Prostate gland (tissue), 2 donors: ENCODE results near the gene DCST2.

ENCODE experiments used
- POLR2A ChIP-seq: fragments of 450-650 bp; IDR thresholded peaks from one replicate; pipeline ENCODE4 v1.6.1; 2016; ENCODE audit warnings: antibody characterized with exemption, mild to moderate bottlenecking
- TF ChIP-seq, protein P1 (sequence below), 4 experiments: fragments of 200-600 bp in 2 of 4; fragments of 450-650 bp in 2 of 4; sonication (generic) in 2 of 4; IDR thresholded peaks; 1 replicate in 3 of 4; 2 replicates in 1 of 4; pipeline ENCODE4 v1.5.1; 2016 to 2019; ENCODE audit warnings: antibody characterized with exemption in 4 of 4, mild to moderate bottlenecking in 2 of 4, moderate library complexity in 2 of 4

DNA sequence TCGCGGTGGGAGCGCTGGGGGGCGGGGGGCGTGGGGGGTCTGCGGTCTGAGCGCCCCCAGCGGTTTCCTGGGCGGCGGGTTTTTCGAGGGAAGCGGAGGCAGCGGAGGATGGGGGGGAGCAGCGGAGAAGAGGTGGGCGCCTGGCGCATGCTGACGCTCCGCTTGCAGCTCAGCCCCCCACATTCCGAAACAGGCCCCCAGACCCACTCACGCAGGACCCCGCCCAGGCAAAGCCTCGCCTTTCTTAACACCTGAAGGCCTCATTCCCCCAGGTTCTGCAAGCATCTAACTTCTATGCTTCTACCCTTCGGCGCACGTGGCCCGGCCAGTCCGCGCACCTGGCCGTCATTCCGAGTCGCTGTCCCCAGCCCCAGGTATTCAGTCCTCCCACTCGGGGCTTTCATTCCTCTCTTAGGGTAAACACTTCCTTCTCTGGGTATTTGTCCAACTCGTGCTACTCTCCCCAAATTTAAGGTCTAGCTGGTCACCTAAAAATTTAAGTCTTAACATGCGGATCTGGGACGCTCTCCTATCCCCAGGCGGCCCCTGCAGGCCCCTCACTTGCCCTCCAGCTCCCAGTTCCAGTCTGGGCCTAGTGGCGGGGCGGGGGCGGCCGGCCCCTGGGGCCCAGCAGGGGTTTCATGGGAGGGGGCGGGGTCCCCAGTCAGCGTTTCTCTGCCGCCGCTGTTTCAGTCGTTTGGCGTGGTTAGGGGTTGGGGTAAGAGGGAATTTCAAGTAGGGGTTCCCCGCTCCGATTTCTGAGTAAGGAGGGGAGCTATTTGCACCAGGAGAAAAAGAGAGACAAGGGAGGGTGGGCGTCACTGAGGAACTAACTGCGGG is 33.8 kb downstream of the DCST2 start:
- TF ChIP-seq, protein P1, sequence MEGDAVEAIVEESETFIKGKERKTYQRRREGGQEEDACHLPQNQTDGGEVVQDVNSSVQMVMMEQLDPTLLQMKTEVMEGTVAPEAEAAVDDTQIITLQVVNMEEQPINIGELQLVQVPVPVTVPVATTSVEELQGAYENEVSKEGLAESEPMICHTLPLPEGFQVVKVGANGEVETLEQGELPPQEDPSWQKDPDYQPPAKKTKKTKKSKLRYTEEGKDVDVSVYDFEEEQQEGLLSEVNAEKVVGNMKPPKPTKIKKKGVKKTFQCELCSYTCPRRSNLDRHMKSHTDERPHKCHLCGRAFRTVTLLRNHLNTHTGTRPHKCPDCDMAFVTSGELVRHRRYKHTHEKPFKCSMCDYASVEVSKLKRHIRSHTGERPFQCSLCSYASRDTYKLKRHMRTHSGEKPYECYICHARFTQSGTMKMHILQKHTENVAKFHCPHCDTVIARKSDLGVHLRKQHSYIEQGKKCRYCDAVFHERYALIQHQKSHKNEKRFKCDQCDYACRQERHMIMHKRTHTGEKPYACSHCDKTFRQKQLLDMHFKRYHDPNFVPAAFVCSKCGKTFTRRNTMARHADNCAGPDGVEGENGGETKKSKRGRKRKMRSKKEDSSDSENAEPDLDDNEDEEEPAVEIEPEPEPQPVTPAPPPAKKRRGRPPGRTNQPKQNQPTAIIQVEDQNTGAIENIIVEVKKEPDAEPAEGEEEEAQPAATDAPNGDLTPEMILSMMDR (IDR thresholded peaks at IDR 0.05): no peak
- TF ChIP-seq POLR2A: no peak
